GM19395 (cell line): ENCODE measurements around the gene PSMB2.

Experiments used
- ATAC-seq: cut with Tn5 transposase; IDR thresholded peaks from one replicate; pipeline ENCODE4 v1.9.1; 2021; ENCODE audit warnings: mild to moderate bottlenecking, moderate library complexity; ENCODE audit not compliant: unreplicated experiment

PSMB2 gene

GRCh38 chr1:35574125-35574654, 67.1 kb downstream of the PSMB2 start:
- ATAC-seq: no peak

DNA sequence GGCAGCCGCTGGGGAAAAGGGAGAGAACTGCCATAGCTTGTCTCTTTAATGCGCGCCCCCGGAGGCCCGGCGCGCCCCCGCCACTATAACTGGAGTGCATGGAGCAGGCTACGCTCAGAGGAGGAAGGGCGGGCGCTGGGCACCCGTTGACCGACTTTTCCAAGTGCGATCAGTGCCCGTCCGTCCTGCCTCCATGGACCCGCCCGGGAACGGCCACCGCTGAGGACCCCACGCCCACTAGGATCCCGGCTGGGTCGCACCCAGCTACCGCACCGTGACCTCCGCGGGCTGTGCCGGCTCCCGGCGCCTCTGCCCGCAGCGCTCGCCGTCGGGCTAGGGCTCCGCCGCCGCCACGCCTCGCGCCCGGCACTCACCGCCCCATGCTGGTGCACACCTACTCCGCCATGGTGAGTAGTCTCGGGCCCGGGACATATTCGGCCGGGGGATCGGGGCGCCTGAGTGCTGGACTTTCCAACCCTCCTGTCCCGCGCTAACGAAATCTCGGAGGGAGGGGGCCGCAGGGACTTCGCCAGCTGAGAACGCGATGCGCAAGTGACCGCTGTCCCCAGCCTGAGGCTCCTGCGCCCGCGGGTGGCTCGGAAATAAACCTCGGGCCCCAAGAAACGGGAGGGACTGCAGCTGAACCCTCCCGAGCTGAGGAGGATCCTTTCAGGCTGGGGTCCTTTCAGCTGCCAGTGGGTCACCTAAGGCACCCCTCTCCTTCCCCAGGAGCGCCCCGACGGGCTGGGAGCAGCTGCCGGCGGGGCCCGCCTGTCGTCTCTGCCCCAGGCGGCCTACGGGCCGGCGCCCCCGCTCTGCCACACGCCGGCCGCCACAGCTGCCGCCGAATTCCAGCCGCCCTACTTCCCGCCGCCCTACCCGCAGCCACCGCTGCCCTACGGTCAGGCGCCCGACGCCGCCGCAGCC, 67.9 kb downstream of the PSMB2 start, which contains the start of gene TFAP2E:
TSS of gene TFAP2E (plus strand) at position 117 of the 927 bp plus-strand sequence. CDS start at position 381, 264 bp downstream.
- ATAC-seq: no peak

GRCh38 chr1:35572296-35572695, 69.0 kb downstream of the PSMB2 start:
- no peak for ATAC-seq

GRCh38 chr1:35571263-35571662, 70.1 kb downstream of the PSMB2 start:
- ATAC-seq: no peak

DNA sequence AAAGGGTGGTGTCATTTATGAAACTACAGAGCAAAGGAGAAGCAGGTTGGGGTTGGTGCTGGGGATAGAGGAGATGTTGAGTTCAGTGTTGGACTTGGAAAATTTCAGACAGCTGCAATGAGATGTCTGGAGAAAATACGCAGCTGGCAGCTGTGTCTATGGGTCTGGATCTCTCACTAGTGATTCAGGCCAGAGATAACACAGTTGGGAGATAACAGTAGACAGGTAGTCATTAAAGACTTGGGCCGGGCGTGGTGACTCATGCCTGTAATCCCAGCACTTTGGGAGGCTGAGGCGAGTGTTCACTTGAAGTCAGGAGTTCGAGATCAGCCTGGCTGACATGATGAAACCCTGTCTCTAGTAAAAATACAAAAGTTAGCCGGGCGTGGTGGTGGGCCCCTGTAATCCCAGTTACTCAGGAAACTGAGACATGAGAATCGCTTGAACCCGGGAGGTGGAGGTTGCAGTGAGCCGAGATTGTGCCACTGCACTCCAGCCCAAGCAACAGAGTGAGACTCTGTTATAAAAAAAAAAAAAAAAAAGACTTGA, 70.7 kb downstream of the PSMB2 start:
- ATAC-seq: no peak

GRCh38 chr1:35569936-35570335, 71.4 kb downstream of the PSMB2 start:
- no peak for ATAC-seq

GRCh38 chr1:35568975-35569395, 72.3 kb downstream of the PSMB2 start:
- no peak for ATAC-seq

DNA sequence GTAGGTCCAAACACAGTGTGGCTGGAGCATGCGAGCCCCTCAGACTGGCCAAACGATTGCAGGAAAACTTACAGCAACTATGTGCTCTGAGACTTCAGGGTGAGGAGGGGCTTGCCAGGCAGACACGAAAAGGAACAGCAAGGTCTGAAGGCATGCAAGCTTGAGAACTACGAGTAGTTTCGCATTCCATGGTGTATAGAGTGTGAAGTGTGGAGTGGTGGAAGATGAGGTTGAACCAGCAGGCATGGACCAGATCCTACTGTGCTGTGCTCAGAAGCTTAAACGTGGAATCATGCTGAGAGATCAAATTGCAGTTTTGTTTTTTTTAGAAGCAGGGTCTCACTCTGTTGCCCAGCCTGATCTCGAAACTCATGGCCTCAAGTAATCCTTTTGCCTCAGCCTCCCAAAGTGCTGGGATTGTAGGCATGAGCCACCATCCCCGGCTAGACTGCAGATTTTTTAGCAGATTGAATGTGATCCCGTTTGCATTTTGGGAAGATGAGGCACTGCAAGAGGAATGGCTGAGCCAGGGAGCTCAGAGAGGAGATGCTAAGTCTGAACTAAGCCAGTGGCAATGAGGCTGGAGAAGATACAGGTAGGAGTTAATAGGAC, 73.3 kb downstream of the PSMB2 start:
- ATAC-seq: no peak

GRCh38 chr1:35565742-35566133, 75.6 kb downstream of the PSMB2 start:
- no peak for ATAC-seq

DNA sequence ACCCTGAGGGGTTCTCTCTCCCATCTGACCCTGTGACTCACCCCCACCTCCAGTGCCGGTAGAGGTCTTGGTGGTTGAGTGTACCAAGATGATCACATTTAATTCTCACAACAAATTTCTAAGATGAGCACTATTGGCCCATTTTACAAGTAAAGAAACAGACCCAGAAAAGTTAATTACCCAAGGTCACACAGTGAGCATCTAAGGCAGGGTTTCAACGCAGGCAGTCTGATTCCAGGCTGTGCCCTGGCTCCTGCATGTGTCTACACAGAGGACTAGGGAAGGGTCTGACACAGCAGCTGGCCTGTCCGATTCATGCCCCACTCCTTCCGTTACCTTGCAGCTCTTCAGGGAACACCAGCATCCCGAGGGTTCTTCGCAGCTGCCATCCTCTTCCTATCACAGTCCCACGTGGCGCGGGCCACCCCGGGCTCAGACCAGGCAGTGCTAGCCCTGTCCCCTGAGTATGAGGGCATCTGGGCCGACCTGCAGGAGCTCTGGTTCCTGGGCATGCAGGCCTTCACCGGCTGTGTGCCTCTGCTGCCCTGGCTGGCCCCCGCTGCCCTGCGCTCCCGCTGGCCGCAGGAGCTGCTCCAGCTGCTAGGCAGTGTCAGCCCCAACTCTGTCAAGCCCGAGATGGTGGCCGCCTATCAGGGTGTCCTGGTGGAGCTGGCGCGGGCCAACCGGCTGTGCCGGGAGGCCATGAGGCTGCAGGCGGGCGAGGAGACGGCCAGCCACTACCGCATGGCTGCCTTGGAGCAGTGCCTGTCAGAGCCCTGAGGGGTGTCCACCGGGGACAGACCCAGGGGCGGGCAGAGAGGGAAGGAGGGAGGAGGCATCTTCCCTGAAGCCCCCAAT, 76.2 kb downstream of the PSMB2 start:
- no peak for ATAC-seq

DNA sequence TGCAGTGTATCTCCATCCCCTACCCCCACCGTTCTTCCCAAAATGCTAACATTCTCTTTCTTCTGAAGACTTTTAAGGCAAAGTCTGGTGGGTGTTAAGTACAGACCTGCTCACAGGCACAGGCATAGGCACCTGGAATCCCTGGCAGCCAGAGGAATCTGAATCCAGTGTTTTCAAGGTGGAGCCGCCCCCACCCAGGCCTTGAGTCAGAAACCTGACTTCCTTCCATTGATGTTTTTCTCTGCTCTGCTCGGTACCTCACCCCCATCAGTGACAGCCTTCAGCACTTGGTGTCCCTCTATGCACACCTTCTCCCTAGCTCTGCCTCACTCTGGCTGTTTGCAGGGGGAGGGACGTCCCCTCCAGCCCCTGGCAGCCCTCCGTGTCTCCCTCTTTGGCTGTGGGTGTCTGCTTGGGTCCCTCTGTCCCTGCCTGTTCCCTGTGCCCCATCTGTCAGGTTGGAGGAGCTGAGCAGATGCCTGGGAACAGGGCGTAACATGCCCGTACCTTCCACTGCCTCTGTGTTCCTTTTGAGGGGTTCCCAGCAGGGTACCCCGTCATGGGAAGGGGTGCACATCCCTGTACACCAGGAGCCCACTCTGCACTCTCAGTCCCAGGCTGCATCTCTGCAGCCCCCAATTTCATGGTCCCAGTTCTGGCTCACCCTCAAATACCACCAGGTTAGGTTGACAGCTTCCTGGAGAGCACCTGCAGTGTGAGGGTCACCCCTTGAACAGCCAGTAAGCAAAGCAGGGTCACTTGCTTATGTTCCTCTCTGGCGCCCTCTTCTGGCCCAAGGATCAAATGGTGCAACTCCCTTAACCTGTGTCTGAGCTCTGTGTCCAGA, 77.1 kb downstream of the PSMB2 start:
- no peak for ATAC-seq

GRCh38 chr1:35563166-35563565, 78.2 kb downstream of the PSMB2 start:
- ATAC-seq: no peak

DNA sequence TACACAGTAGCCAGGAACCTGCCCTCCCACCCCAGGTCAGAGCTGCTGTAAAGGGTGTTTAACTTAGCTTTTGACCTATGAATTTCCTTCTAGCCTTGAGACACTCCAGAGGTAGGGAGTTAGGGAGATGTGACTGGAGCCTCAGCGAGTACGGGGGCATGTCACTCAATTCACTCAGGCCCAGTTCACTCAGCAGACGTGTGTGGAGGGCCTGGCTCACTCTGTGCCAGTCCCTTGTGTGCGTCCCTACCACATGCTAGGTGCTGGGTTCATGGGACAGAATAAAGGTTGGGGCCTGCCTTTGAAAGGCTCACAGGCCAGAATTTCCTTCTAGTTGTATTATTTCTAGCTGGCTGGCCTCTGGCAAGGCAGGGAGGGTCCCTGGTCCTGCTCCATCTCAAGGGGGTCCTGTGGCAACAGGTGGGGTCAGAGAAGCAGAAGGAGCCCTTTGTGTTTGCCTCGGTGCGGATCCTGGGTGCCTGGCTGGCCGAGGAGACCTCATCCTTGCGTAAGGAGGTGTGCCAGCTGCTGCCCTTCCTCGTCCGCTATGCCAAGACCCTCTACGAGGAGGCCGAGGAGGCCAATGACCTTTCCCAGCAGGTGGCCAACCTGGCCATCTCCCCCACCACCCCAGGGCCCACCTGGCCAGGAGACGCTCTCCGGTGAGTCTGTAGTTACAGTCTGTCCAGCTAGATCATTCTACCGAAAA, 79.2 kb downstream of the PSMB2 start:
- no peak for ATAC-seq

DNA sequence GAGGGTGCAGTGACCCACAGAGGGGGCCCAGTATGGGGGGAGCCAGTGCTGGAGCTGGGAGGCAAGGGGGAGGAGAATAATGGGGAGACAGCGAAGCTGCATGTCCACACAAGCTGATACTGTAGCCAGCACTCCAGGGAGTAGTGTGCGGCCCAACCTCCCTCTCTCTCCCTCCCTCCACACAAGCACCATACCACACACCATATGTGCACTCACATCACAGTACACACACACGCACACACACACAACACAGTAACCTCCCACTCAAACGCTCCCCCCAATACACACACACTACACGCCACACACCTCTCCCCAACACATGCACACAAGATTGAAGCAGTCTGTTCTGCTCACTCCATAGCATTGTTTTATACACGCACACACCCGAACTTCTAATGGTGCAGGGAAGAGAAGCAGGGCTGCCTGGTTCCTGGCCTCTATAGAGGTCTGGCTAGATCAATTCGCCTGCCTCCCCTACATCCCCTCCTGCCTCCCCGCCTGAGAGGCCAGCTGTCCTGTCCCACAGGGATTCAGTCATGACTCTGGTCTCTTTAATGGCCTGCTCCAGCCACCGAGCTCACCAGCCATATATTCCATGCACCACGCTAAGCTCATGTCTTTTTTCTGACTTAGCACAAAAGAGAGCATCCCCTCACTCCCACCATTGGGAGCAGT, 79.9 kb downstream of the PSMB2 start:
- ATAC-seq: no peak

- no peak for ATAC-seq
Observed at GRCh38 chr1:35560256-35561225, 80.8 kb downstream of the PSMB2 start.

- no peak for ATAC-seq
Observed at GRCh38 chr1:35559317-35559944, 81.9 kb downstream of the PSMB2 start.
